Small intestine (tissue), 7 donors: ENCODE data around the gene KIFC1. TPM values are rescaled to one million over a fixed set of nuclear protein-coding genes. Genes with fewer than 3 reads are reported as not detected.
"Not testable (repeated sequence)": the region's sequence is repeated elsewhere in the genome, so short reads cannot be mapped to it uniquely, and the experiment has no call there.

Experiments used
- DNase-seq, 2 donors: peaks; one replicate each; pipeline versions ENCODE4 v3.0.0 to v3.0.0-alpha.2; 2013
- FAIRE-seq: peaks from 2 replicates; lab custom pipeline; 2012; peaks lifted over from hg19 to GRCh38; lab: Jason Lieb, UNC
- H3K27ac ChIP-seq, 3 donors: one replicate each; pipeline ENCODE4 v1.5.1; 2013; ENCODE audit warnings: low read length in 2 of 3, mild to moderate bottlenecking in 2 of 3, control low read depth in 1 of 3, inconsistent platforms in 1 of 3, low read depth in 1 of 3, moderate library complexity in 1 of 3
- H3K27me3 ChIP-seq, 3 donors: one replicate each; pipeline ENCODE4 v1.6.1; 2013; ENCODE audit warnings: low read length in 3 of 3, inconsistent platforms in 1 of 3; ENCODE audit not compliant: control insufficient read depth in 3 of 3, insufficient read depth in 3 of 3
- H3K36me3 ChIP-seq, 3 donors: one replicate each; pipeline ENCODE4 v1.6.1; 2013; ENCODE audit warnings: low read length in 3 of 3, inconsistent platforms in 1 of 3, low read depth in 1 of 3, mild to moderate bottlenecking in 1 of 3, moderate library complexity in 1 of 3; ENCODE audit not compliant: control insufficient read depth in 3 of 3, insufficient read depth in 2 of 3
- H3K4me1 ChIP-seq, 3 donors: one replicate each; pipeline ENCODE4 v1.6.1; 2013; ENCODE audit warnings: low read length in 2 of 3, inconsistent platforms in 1 of 3, low read depth in 1 of 3, mild to moderate bottlenecking in 1 of 3, moderate library complexity in 1 of 3; ENCODE audit not compliant: control insufficient read depth in 3 of 3, insufficient read depth in 2 of 3
- H3K4me3 ChIP-seq, 3 donors: one replicate each; pipeline ENCODE4 v1.5.1; 2013; ENCODE audit warnings: low read length in 3 of 3, control low read depth in 1 of 3, inconsistent platforms in 1 of 3, low read depth in 1 of 3, mild to moderate bottlenecking in 1 of 3, moderate library complexity in 1 of 3
- H3K9me3 ChIP-seq, 2 donors: one replicate each; pipeline ENCODE4 v1.6.1; 2013; ENCODE audit warnings: low read depth in 1 of 2, low read length in 1 of 2; ENCODE audit not compliant: control insufficient read depth in 2 of 2, insufficient read depth in 1 of 2
- WGBS, 3 donors: extraction: QIAGEN DNeasy Blood & Tissue Kit; methylation state at CpG; one replicate each; pipeline ENCODE4 v1.1.7; 2013; 5-methylcytosine and 5-hydroxymethylcytosine counted together
- polyA plus RNA-seq, 4 donors: library from polyadenylated mRNA; stranded (reverse) in 3 of 4; unstranded in 1 of 4; fragments of 200-250 nt in 3 of 4; fragments of 120-200 nt in 1 of 4; gene quantifications; one replicate each; pipeline versions ENCODE4 v1.2.1 to v1.2.3, GENCODE V29; 2013
- donor health status: healthy with polysubstance abuse.
- donor health status: control.
- donor health status: control.
- donor health status: Bipolar disorder and iron deficiency.
- donor health status: healthy.

Gene KIFC1
- polyA plus RNA-seq, 4 donors, result 3.1 to 23.2 (median 10.7) TPM

DNA sequence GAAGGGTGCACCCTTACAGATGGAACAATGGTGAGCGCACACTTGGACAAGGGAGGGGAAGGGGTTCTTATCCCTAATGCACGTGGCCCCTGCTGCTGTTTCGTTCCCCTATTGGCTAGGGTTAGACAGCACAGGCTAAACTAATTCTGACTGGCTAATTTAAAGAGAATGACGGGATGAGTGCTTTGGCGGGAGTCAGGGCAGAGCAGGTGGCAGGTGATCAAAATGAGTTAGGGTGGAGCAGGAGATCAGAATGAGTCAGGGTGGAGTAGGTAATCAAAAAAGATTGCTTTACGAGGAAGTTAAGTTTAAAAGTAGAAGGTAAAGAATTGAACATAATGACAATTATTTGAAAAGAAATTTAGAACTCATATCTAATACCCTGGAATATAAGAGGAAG lies 35.8 kb upstream of the KIFC1 start:
- not testable (repeated sequence) for H3K36me3 ChIP-seq

DNA sequence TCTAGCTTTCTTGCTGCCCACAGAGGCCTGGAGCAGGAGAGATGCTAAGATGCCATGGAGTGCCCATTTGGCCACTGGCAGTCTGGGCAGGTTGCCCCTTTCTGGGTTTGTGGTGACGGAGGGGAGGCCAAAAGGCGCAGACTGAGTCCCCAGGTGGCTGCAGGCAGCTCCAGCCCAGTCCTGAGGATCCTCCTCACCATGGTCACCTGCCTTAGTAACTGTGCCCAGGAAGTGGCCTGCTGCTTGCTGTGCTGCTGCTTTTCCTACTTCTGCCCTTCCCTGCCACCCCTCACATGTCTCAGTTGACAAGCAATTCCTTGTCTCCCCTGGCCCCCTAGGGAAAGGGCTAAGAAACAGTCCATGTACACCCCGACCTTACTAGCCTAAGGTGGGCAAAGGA lies 35.3 kb upstream of the KIFC1 start:
- FAIRE-seq (no peak), DNase-seq (peak in 1 of 2 donors; percentile 7)
- WGBS, 3 donors, result 41 to 66% (median 60%) methylated on average over 3 of the region's 3 CpGs
- peak overlapping the region; percentile 20 to 64 (median 34) for H3K27ac ChIP-seq
- H3K9me3 ChIP-seq, result no peaks in the 10 kb centered on the region
- H3K36me3 ChIP-seq, result no peaks in the 10 kb centered on the region
- H3K4me1 ChIP-seq, result no peaks in the 10 kb centered on the region
- H3K27me3 ChIP-seq, result peaks cover 0 to 2% (median 0%) of the 10 kb centered on the region in 3 donors
- H3K4me3 ChIP-seq, result no peak overlapping the region

More for the DNA sequence above, 35.8 kb upstream of the KIFC1 start:
- not testable (repeated sequence) for H3K9me3 ChIP-seq, H3K4me1 ChIP-seq, H3K27me3 ChIP-seq, H3K4me3 ChIP-seq, FAIRE-seq
- WGBS, 3 donors, result 29 to 67% (median 52%) methylated on average over 6 of the region's 6 CpGs
- peak in 1 of 2 donors; percentile 60 for DNase-seq
- H3K27ac ChIP-seq, result peak overlapping the region in 2 of 3 donors; percentile 34 to 64

DNA sequence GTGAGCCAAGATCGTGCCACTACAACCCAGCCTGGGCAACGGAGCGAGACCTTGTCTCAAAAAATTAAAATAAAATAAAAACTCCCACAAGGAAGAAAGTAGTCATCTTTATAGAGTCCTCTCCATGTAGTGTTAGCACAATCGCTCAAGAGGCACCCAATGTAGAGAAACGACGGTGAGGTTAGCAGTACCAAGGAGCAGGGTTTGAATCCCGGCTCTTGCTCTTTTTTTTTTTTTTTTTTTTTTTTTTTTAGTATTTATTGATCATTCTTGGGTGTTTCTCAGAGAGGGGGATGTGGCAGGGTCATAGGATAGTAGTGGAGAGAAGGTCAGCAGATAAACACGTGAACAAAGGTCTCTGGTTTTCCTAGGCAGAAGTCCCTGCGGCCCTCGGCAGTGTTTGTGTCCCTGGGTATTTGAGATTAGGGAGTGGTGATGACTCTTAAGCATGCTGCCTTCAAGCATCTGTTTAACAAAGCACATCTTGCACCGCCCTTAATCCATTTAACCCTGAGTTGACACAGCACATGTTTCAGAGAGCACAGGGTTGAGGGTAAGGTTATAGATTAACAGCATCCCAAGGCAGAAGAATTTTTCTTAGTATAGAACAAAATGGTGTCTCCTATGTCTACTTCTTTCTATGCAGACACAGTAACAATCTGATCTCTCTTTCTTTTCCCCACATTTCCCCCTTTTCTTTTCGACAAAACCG lies 34.3 kb upstream of the KIFC1 start:
- H3K4me1 ChIP-seq, H3K9me3 ChIP-seq, FAIRE-seq, H3K36me3 ChIP-seq, H3K4me3 ChIP-seq, H3K27me3 ChIP-seq: not testable (repeated sequence)
- peak in 1 of 2 donors; percentile 30 for DNase-seq
- peak overlapping the region in 1 of 3 donors; percentile 33 for H3K27ac ChIP-seq
- WGBS, 3 donors, result 66 to 75% (median 66%) methylated on average over 13 of the region's 13 CpGs

DNA sequence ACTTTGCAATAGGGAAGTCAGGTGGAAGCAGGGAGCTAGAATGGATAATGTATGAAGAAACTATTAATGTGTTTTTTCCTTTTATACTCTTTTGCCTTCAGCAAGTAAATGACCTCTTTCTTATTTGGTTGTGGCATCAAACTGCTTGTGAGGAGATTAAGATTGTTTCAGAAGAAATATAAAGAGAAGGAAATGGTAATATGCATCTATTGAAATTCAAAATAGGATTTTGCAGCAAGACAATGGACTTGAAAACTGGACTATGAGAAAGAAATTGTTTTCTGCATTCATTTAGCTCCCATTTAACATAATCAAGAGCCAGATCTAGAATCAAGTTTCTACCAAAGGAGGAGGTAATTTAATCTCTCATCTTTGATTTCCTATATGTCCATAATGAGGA lies 32.3 kb upstream of the KIFC1 start:
- Histone ChIP-seq H3K27me3 (peaks cover 0 to 2% (median 0%) of the 10 kb centered on the region in 3 donors), H3K9me3 (no peaks in the 10 kb centered on the region), H3K27ac (no peak overlapping the region), H3K4me3 (no peak overlapping the region), H3K36me3 (no peaks in the 10 kb centered on the region), H3K4me1 (no peaks in the 10 kb centered on the region)
- DNase-seq (no peak), FAIRE-seq (no peak)

DNA sequence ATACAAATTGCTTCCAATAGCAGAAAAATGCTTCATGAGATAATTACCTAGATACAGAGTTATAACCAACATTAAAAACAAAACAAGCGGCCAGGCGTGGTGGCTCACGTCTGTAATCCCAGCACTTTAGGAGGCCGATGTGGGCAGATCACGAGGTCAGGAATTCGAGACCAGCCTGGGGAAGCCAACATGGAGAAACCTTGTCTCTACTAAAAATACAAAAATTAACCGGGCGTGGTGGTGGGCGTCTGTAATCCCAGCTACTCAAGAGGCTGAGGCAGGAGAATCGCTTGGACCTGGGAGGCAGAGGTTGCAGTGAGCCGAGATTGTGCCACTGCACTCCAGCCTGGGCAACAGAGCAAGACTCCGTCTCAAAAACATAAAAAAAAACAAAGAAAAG lies 28.1 kb upstream of the KIFC1 start:
- not testable (repeated sequence) for H3K9me3 ChIP-seq, H3K4me3 ChIP-seq, H3K27me3 ChIP-seq, H3K27ac ChIP-seq, FAIRE-seq, H3K4me1 ChIP-seq, H3K36me3 ChIP-seq, DNase-seq
- 83 to 90% (median 86%) methylated on average over 12 of the region's 12 CpGs for WGBS, 3 donors

DNA sequence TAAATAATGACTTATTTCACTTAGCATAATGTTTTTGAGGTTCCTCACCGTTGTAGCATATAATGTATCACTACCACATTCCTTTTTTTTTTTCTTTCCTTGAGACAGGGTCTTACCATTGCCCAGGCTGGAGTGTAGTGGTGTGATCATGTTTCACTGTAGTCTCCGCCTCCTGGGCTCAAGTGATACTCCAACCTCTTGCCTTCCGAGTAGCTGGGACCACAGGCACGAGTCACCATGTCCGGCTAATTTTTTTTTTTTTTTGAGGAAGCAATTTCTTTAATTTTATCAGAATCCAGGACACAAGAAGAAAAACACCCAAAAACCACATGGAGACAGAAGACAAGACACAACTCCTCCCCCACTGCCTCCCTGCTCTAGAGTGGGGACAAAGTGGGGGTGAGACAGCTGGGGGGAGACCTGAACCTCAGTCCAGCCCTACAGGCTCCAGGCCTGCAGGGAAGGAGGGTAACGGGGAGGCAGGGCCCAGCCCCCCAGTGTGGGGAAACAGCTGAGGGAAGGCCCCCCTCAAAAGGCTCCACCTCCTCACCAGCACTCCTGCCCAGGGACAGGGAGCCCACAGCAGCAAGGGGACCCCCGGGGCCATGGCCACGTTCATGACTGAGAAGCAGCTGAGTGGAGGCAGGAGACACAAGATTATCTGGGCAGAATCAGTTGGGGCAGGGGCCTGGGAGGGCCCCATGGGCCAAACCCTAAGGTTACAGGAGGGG lies 27.0 kb upstream of the KIFC1 start:
- WGBS, 3 donors, result 39 to 63% (median 63%) methylated on average over 7 of the region's 8 CpGs
- DNase-seq, H3K27ac ChIP-seq, H3K27me3 ChIP-seq, H3K36me3 ChIP-seq, FAIRE-seq, H3K4me3 ChIP-seq, H3K4me1 ChIP-seq, H3K9me3 ChIP-seq: not testable (repeated sequence)

DNA sequence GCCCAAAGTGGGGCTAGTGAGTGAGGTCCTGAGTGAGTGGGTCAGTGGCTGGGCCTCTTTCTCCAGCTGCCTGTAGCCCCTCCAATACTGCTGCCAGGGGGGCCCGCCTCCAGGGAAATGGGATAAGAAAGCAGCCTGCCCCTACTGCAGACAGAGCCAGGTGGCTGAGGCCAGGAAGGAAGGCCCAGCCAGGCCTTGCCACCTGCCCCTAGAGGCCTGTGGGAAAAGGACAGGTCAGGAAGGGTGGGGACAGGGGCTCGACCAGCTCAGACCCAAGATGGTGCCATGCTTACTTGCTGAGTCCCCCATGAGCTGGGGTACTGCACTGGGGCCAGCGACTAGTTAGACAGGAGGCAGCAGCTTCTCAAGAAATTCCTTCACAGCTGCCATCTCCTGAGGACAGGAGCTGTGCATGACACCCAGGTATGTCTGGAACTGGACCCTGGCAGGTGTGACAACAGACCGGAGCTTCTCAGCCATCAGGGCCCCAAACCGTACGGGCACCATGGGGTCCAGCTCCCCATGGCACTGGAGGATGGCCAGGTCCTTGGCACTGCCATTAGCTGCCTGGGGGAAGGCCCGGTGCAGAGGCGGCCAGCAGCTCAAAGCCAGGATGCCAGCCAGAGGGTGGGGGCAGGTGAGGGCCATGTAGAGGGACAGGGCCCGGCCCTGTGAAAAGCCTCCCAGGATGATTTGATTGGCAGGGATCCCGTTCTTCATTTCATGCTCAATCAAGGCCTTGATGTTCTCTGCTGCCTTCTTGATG lies 26.2 kb upstream of the KIFC1 start:
- DNase-seq, H3K4me1 ChIP-seq, FAIRE-seq, H3K4me3 ChIP-seq, H3K36me3 ChIP-seq, H3K27ac ChIP-seq, H3K9me3 ChIP-seq, H3K27me3 ChIP-seq: not testable (repeated sequence)
- 76 to 85% (median 82%) methylated on average over 9 to 10 of the region's 10 CpGs for WGBS, 3 donors

DNA sequence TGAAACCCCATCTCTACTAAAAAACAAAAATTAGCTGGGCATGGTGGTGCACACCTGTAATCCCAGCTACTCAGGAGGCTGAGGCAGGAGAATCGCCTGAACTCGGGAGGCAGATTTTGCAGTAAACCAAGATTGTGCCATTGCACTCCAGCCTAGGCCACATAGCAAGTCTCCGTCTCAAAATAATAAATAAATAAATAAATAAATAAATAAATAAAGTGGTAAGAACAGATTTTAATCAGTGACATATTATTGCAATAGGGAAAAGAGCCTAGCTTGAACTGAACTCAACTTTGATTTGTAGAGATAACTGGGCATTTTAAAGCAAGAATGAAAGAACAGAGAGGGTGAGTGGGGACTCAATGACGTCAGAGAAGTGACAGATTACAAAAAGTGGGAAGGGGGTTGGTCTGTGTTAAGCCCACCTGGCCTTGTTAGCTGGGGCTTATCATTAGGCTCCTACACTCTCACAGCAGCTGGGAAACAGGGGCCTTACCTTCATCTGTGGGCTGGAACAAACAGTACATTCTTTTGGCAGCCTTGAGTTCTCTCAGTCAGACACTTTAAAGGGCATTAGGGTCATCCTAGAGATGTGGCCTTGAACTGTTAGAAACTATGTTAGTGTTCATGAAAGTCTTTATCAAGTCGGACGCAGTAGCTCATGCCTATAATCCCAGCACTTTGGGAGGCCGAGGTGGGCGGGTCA lies 24.5 kb upstream of the KIFC1 start:
- H3K9me3 ChIP-seq, result no peaks in the 10 kb centered on the region
- no peaks in the 10 kb centered on the region for H3K4me1 ChIP-seq
- H3K4me3 ChIP-seq, result no peak overlapping the region
- FAIRE-seq, result no peak
- H3K27ac ChIP-seq, result no peak overlapping the region
- no peak for DNase-seq
- no peaks in the 10 kb centered on the region for H3K27me3 ChIP-seq
- WGBS, 3 donors, result 79 to 86% (median 81%) methylated on average over 8 of the region's 8 CpGs
- no peaks in the 10 kb centered on the region for H3K36me3 ChIP-seq
